ENCODE results near the gene CHD5.

Gene CHD5

GRCh38 chr1:6093611-6094010, 86.5 kb downstream of the CHD5 start:
- H3K27me3 ChIP-seq (ENCODE audit: insufficient read depth, low read length, poor library complexity) = no peaks in the 10 kb centered on the region
- peaks cover 10% of the 10 kb centered on the region; the same call in 1 of the 2 replicates for H4K20me1 ChIP-seq (ENCODE audit: insufficient read depth, low read length)
- H3K36me3 ChIP-seq (ENCODE audit: insufficient read depth, low read length) = peaks cover 35% of the 10 kb centered on the region
- TF ChIP-seq EZH2 (IDR thresholded peaks at IDR 0.05; ENCODE audit: borderline replicate concordance, low read depth, low read length, severe bottlenecking) = no peak
- TF ChIP-seq CTCF (IDR thresholded peaks at IDR 0.05; ENCODE audit: borderline replicate concordance, extremely low read depth, low read length, poor library complexity, severe bottlenecking) = no peak
- ATAC-seq (ENCODE audit: insufficient read depth, low read depth) = no peak
- H2AFZ ChIP-seq (ENCODE audit: low read depth, low read length) = no peak overlapping the region
- no peaks in the 10 kb centered on the region for H3K9me3 ChIP-seq (ENCODE audit: insufficient read depth, low read length, severe bottlenecking)
- no peaks in the 10 kb centered on the region for H3K79me2 ChIP-seq (ENCODE audit: insufficient read depth, low read length)
- no peak overlapping the region for H3K9ac ChIP-seq (ENCODE audit: low read depth, low read length)
- H3K27ac ChIP-seq (ENCODE audit: low read length) = no peak overlapping the region
- no peak overlapping the region for H3K4me3 ChIP-seq (ENCODE audit: low read depth in 1 of 2, low read length in 2 of 2)
- DNase-seq = no peak
- H3K4me1 ChIP-seq (ENCODE audit: insufficient read depth, low read length) = no peaks in the 10 kb centered on the region
- no peak overlapping the region for H3K4me2 ChIP-seq (ENCODE audit: insufficient read depth, low read length)

GRCh38 chr1:6093071-6093470, 87.0 kb downstream of the CHD5 start:
- H2AFZ ChIP-seq (ENCODE audit: low read depth, low read length) = no peak overlapping the region
- H3K4me2 ChIP-seq (ENCODE audit: insufficient read depth, low read length) = no peak overlapping the region
- H3K4me3 ChIP-seq (ENCODE audit: low read depth in 1 of 2, low read length in 2 of 2) = no peak overlapping the region
- peaks cover 10% of the 10 kb centered on the region; the same call in 1 of the 2 replicates for H4K20me1 ChIP-seq (ENCODE audit: insufficient read depth, low read length)
- TF ChIP-seq EZH2 (IDR thresholded peaks at IDR 0.05; ENCODE audit: borderline replicate concordance, low read depth, low read length, severe bottlenecking) (no peak), CTCF (IDR thresholded peaks at IDR 0.05; ENCODE audit: borderline replicate concordance, extremely low read depth, low read length, poor library complexity, severe bottlenecking) (no peak)
- no peak overlapping the region for H3K27ac ChIP-seq (ENCODE audit: low read length)
- no peaks in the 10 kb centered on the region for H3K9me3 ChIP-seq (ENCODE audit: insufficient read depth, low read length, severe bottlenecking)
- ATAC-seq (ENCODE audit: insufficient read depth, low read depth) (no peak), DNase-seq (no peak)
- H3K4me1 ChIP-seq (ENCODE audit: insufficient read depth, low read length) = no peaks in the 10 kb centered on the region
- no peaks in the 10 kb centered on the region for H3K79me2 ChIP-seq (ENCODE audit: insufficient read depth, low read length)
- peaks cover 30% of the 10 kb centered on the region for H3K36me3 ChIP-seq (ENCODE audit: insufficient read depth, low read length)
- H3K9ac ChIP-seq (ENCODE audit: low read depth, low read length) = no peak overlapping the region
- no peaks in the 10 kb centered on the region for H3K27me3 ChIP-seq (ENCODE audit: insufficient read depth, low read length, poor library complexity)

GRCh38 chr1:6092211-6092610, 87.9 kb downstream of the CHD5 start:
- Histone ChIP-seq H3K36me3 (ENCODE audit: insufficient read depth, low read length) (peaks cover 23% of the 10 kb centered on the region), H3K27ac (ENCODE audit: low read length) (no peak overlapping the region), H3K27me3 (ENCODE audit: insufficient read depth, low read length, poor library complexity) (no peaks in the 10 kb centered on the region), H2AFZ (ENCODE audit: low read depth, low read length) (no peak overlapping the region), H4K20me1 (ENCODE audit: insufficient read depth, low read length) (peaks cover 10% of the 10 kb centered on the region; the same call in 1 of the 2 replicates), H3K4me1 (ENCODE audit: insufficient read depth, low read length) (no peaks in the 10 kb centered on the region), H3K4me2 (ENCODE audit: insufficient read depth, low read length) (no peak overlapping the region), H3K9ac (ENCODE audit: low read depth, low read length) (no peak overlapping the region), H3K79me2 (ENCODE audit: insufficient read depth, low read length) (no peaks in the 10 kb centered on the region), H3K9me3 (ENCODE audit: insufficient read depth, low read length, severe bottlenecking) (no peaks in the 10 kb centered on the region), H3K4me3 (ENCODE audit: low read depth in 1 of 2, low read length in 2 of 2) (no peak overlapping the region)
- DNase-seq (no peak), ATAC-seq (ENCODE audit: insufficient read depth, low read depth) (no peak)
- TF ChIP-seq EZH2 (IDR thresholded peaks at IDR 0.05; ENCODE audit: borderline replicate concordance, low read depth, low read length, severe bottlenecking) (no peak), CTCF (IDR thresholded peaks at IDR 0.05; ENCODE audit: borderline replicate concordance, extremely low read depth, low read length, poor library complexity, severe bottlenecking) (no peak)

GRCh38 chr1:6091823-6092109, 88.4 kb downstream of the CHD5 start:
- H3K36me3 ChIP-seq (ENCODE audit: insufficient read depth, low read length) = peaks cover 19% of the 10 kb centered on the region; the same call in 1 of the 2 replicates

More at GRCh38 chr1:6091823-6092109, 88.4 kb downstream of the CHD5 start:
- Histone ChIP-seq H3K27me3 (ENCODE audit: insufficient read depth, low read length, poor library complexity) (no peaks in the 10 kb centered on the region), H3K4me2 (ENCODE audit: insufficient read depth, low read length) (no peak overlapping the region), H3K4me3 (ENCODE audit: low read depth in 1 of 2, low read length in 2 of 2) (no peak overlapping the region), H3K4me1 (ENCODE audit: insufficient read depth, low read length) (no peaks in the 10 kb centered on the region), H3K9me3 (ENCODE audit: insufficient read depth, low read length, severe bottlenecking) (no peaks in the 10 kb centered on the region), H3K27ac (ENCODE audit: low read length) (no peak overlapping the region), H4K20me1 (ENCODE audit: insufficient read depth, low read length) (peaks cover 10% of the 10 kb centered on the region; the same call in 1 of the 2 replicates), H3K79me2 (ENCODE audit: insufficient read depth, low read length) (no peaks in the 10 kb centered on the region), H3K9ac (ENCODE audit: low read depth, low read length) (no peak overlapping the region), H2AFZ (ENCODE audit: low read depth, low read length) (no peak overlapping the region)
- TF ChIP-seq CTCF (IDR thresholded peaks at IDR 0.05; ENCODE audit: borderline replicate concordance, extremely low read depth, low read length, poor library complexity, severe bottlenecking) (no peak), EZH2 (IDR thresholded peaks at IDR 0.05; ENCODE audit: borderline replicate concordance, low read depth, low read length, severe bottlenecking) (no peak)
- DNase-seq (no peak), ATAC-seq (ENCODE audit: insufficient read depth, low read depth) (no peak)

All from DND-41 (cell line).